H9 (cell line): ENCODE results near the gene SOS1. TPM values are rescaled to one million over a fixed set of nuclear protein-coding genes. Genes with fewer than 3 reads are reported as not detected.

Source experiments
- DNase-seq: peaks from one replicate; pipeline ENCODE4 v3.0.0-alpha.2; 2017
- H2AFZ ChIP-seq: one replicate; pipeline ENCODE4 v1.6.1; 2013; ENCODE audit warnings: mild to moderate bottlenecking, low read length, control low read depth, moderate library complexity
- H2AK5ac ChIP-seq: 2 replicates; pipeline ENCODE4 v1.6.1; 2013; ENCODE audit warnings: low read length, control low read depth, mixed read lengths; ENCODE audit not compliant: insufficient read length
- H2BK120ac ChIP-seq: one replicate; pipeline ENCODE4 v1.6.1; 2013; ENCODE audit warnings: low read depth, mild to moderate bottlenecking, low read length, control low read depth, inconsistent platforms; ENCODE audit not compliant: poor library complexity, severe bottlenecking
- H2BK12ac ChIP-seq: 2 replicates; pipeline ENCODE4 v1.6.1; 2013; ENCODE audit warnings: low read length, control low read depth, mixed read lengths, low read depth; ENCODE audit not compliant: insufficient read length
- H2BK15ac ChIP-seq: 2 replicates; pipeline ENCODE4 v1.6.1; 2013; ENCODE audit warnings: low read depth, low read length, control low read depth
- H2BK20ac ChIP-seq: one replicate; pipeline ENCODE4 v1.6.1; 2013; ENCODE audit warnings: low read depth, mild to moderate bottlenecking, low read length, control low read depth, inconsistent platforms; ENCODE audit not compliant: poor library complexity, severe bottlenecking
- H2BK5ac ChIP-seq: 2 replicates; pipeline ENCODE4 v1.6.1; 2013; ENCODE audit warnings: low read length, control low read depth, mixed read lengths; ENCODE audit not compliant: insufficient read length
- H3K14ac ChIP-seq: 2 replicates; pipeline ENCODE4 v1.6.1; 2013; ENCODE audit warnings: low read length, control low read depth; ENCODE audit not compliant: insufficient read depth
- H3K18ac ChIP-seq: 2 replicates; pipeline ENCODE4 v1.6.1; 2013; ENCODE audit warnings: low read depth, mild to moderate bottlenecking, mixed read lengths, low read length, control low read depth; ENCODE audit not compliant: insufficient read length
- H3K23ac ChIP-seq: 2 replicates; pipeline ENCODE4 v1.6.1; 2013; ENCODE audit warnings: low read length, control low read depth, mixed read lengths, low read depth; ENCODE audit not compliant: insufficient read length
- H3K23me2 ChIP-seq: 2 replicates; pipeline ENCODE4 v1.6.1; 2013; ENCODE audit warnings: low read depth, mild to moderate bottlenecking, mixed read lengths, low read length, control low read depth; ENCODE audit not compliant: insufficient read length, poor library complexity, severe bottlenecking
- H3K27ac ChIP-seq: 2 replicates; pipeline ENCODE4 v1.5.1; 2013; ENCODE audit warnings: low read length, control low read depth, mixed read lengths, low read depth; ENCODE audit not compliant: insufficient read length
- H3K27me3 ChIP-seq: 2 replicates; pipeline ENCODE4 v1.6.1; 2013; ENCODE audit warnings: low read length, control low read depth, inconsistent platforms; ENCODE audit not compliant: insufficient read depth
- H3K4ac ChIP-seq: 2 replicates; pipeline ENCODE4 v1.6.1; 2013; ENCODE audit warnings: low read depth, mild to moderate bottlenecking, control low read depth, inconsistent platforms, low read length, moderate library complexity
- H3K4me1 ChIP-seq: 2 replicates; pipeline ENCODE4 v1.6.1; 2013; ENCODE audit warnings: low read length, control low read depth, inconsistent platforms; ENCODE audit not compliant: insufficient read depth
- H3K4me2 ChIP-seq: 2 replicates; pipeline ENCODE4 v1.6.1; 2013; ENCODE audit warnings: low read length, control low read depth, mixed read lengths; ENCODE audit not compliant: insufficient read length, insufficient read depth
- H3K56ac ChIP-seq: 2 replicates; pipeline ENCODE4 v1.6.1; 2013; ENCODE audit warnings: low read depth, mild to moderate bottlenecking, mixed read lengths, low read length, control low read depth; ENCODE audit not compliant: insufficient read length
- H3K79me1 ChIP-seq: 2 replicates; pipeline ENCODE4 v1.6.1; 2013; ENCODE audit warnings: low read depth, mild to moderate bottlenecking, moderate library complexity, low read length, control low read depth, inconsistent platforms; ENCODE audit not compliant: insufficient read depth, poor library complexity, severe bottlenecking
- H3K79me2 ChIP-seq: 2 replicates; pipeline ENCODE4 v1.6.1; 2013; ENCODE audit warnings: low read length, control low read depth, inconsistent platforms; ENCODE audit not compliant: insufficient read depth
- H3K9ac ChIP-seq: 2 replicates; pipeline ENCODE4 v1.6.1; 2013; ENCODE audit warnings: low read length, control low read depth, mixed read lengths; ENCODE audit not compliant: insufficient read length; ENCODE audit errors: extremely low read depth
- H3K9me3 ChIP-seq: one replicate; pipeline ENCODE4 v1.6.1; 2013; ENCODE audit warnings: low read depth, low read length, inconsistent platforms; ENCODE audit not compliant: control insufficient read depth
- H3T11ph ChIP-seq: one replicate; pipeline ENCODE4 v1.6.1; 2013; ENCODE audit warnings: mild to moderate bottlenecking, low read length, control low read depth, inconsistent platforms
- H4K20me1 ChIP-seq: one replicate; pipeline ENCODE4 v1.6.1; 2013; ENCODE audit not compliant: control insufficient read depth, insufficient read length, insufficient read depth
- H4K5ac ChIP-seq: 2 replicates; pipeline ENCODE4 v1.6.1; 2013; ENCODE audit warnings: low read depth, mild to moderate bottlenecking, mixed read lengths, low read length, control low read depth; ENCODE audit not compliant: insufficient read length
- H4K8ac ChIP-seq: replicated peaks from 2 replicates; pipeline ENCODE4 v1.6.1; 2013; ENCODE audit warnings: low read length, control low read depth, mixed read lengths, low read depth; ENCODE audit not compliant: insufficient read length
- H4K91ac ChIP-seq: 2 replicates; pipeline ENCODE4 v1.6.1; 2013; ENCODE audit warnings: low read depth, mild to moderate bottlenecking, moderate library complexity, mixed read lengths, low read length, control low read depth; ENCODE audit not compliant: insufficient read length
- H3K27ac Mint-ChIP-seq, 3 experiments: 2 replicates in 2 of 3; 3 replicates in 1 of 3; pipeline ENCODE4 v1.8.0; 2020 to 2021; ENCODE audit warnings: mixed read lengths in 3 of 3, mild to moderate bottlenecking in 1 of 3, moderate library complexity in 1 of 3
- H3K27me3 Mint-ChIP-seq: 2 replicates; pipeline ENCODE4 v1.8.0; 2021; ENCODE audit warnings: low read depth, mild to moderate bottlenecking, moderate library complexity, mixed read lengths
- H3K36me3 Mint-ChIP-seq, 3 experiments: 2 replicates in 2 of 3; 3 replicates in 1 of 3; pipeline ENCODE4 v1.8.0; 2020 to 2021; ENCODE audit warnings: low read depth in 3 of 3, mixed read lengths in 3 of 3; ENCODE audit not compliant: insufficient read depth in 1 of 3
- H3K4me1 Mint-ChIP-seq, 2 experiments: 2 replicates each; pipeline ENCODE4 v1.8.0; 2020; ENCODE audit warnings: mixed read lengths in 2 of 2
- H3K4me3 Mint-ChIP-seq, 2 experiments: 2 replicates in 1 of 2; 3 replicates in 1 of 2; pipeline ENCODE4 v1.8.0; 2020 to 2021; ENCODE audit warnings: mild to moderate bottlenecking in 2 of 2, mixed read lengths in 2 of 2, moderate library complexity in 1 of 2
- H3K9me3 Mint-ChIP-seq, 2 experiments: 2 replicates in 1 of 2; 3 replicates in 1 of 2; pipeline ENCODE4 v1.8.0; 2020; ENCODE audit warnings: mild to moderate bottlenecking in 2 of 2, mixed read lengths in 2 of 2, moderate library complexity in 1 of 2
- WGBS: extraction: QIAGEN DNeasy Blood & Tissue Kit; methylation state at CpG from one replicate; pipeline ENCODE4 v1.1.7; 2013; ENCODE audit warnings: missing lambda C conversion rate, low lambda C conversion rate, mixed read lengths; ENCODE audit not compliant: insufficient read length; ENCODE audit errors: extremely low coverage; 5-methylcytosine and 5-hydroxymethylcytosine counted together
- total RNA-seq: library from RNA; stranded (reverse); gene quantifications from 2 replicates; pipeline ENCODE4 v1.2.1, GENCODE V29; 2021
- TF ChIP-seq, protein P1 (sequence below): fragments of 200-600 bp; sonication (generic); conservative IDR thresholded peaks from 3 replicates; pipeline ENCODE4 v1.8.0; 2021; ENCODE audit warnings: antibody characterized with exemption, mild to moderate bottlenecking

The SOS1 gene
- total RNA-seq, 1 experiment from 2014 or later = 35.8 TPM

DNA sequence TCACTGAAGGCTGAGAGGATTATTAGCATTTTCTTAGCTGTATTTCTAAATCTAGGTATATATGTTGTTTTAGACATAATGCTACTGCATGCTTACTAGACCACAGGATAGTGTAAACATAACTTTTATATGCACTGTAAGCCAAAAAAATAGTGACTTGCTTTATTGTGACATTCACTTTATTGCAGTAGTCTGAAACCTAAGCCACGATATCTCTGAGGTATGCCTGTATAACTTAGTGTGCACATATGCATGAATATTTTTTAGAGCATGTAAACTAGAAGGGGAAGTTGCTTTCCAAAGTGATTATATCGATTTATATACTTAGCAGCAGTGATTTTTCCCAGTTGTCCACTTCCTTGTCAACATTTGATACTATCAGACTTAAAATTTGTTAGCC, 81.8 kb downstream of the SOS1 start:
- Mint-ChIP-seq H3K9me3 (no peaks in the 10 kb centered on the region; a peak in 1 of 5 replicates), H3K4me1 (no peaks in the 10 kb centered on the region), H3K36me3 (peaks cover 3 to 6% (median 3%) of the 10 kb centered on the region in 3 experiments; a peak in 5 of 7 replicates), H3K27me3 (no peaks in the 10 kb centered on the region), H3K4me3 (no peak overlapping the region), H3K27ac (no peak overlapping the region)
- no peak overlapping the region for H3K27ac ChIP-seq
- no peak overlapping the region for H2BK15ac ChIP-seq
- H3K56ac ChIP-seq = no peak overlapping the region
- H4K91ac ChIP-seq = no peak overlapping the region
- no peak overlapping the region for H3K14ac ChIP-seq
- H3K79me1 ChIP-seq = no peaks in the 10 kb centered on the region
- no peaks in the 10 kb centered on the region for H3K23me2 ChIP-seq
- H3K4me2 ChIP-seq = no peak overlapping the region
- TF ChIP-seq, protein P1, sequence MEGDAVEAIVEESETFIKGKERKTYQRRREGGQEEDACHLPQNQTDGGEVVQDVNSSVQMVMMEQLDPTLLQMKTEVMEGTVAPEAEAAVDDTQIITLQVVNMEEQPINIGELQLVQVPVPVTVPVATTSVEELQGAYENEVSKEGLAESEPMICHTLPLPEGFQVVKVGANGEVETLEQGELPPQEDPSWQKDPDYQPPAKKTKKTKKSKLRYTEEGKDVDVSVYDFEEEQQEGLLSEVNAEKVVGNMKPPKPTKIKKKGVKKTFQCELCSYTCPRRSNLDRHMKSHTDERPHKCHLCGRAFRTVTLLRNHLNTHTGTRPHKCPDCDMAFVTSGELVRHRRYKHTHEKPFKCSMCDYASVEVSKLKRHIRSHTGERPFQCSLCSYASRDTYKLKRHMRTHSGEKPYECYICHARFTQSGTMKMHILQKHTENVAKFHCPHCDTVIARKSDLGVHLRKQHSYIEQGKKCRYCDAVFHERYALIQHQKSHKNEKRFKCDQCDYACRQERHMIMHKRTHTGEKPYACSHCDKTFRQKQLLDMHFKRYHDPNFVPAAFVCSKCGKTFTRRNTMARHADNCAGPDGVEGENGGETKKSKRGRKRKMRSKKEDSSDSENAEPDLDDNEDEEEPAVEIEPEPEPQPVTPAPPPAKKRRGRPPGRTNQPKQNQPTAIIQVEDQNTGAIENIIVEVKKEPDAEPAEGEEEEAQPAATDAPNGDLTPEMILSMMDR = no peak
- H4K20me1 ChIP-seq = no peaks in the 10 kb centered on the region
- H2BK120ac ChIP-seq = no peak overlapping the region
- no peak overlapping the region for H2BK20ac ChIP-seq
- H3K23ac ChIP-seq = no peak overlapping the region
- no peak overlapping the region for H2AK5ac ChIP-seq
- H2BK5ac ChIP-seq = no peak overlapping the region
- H2AFZ ChIP-seq = no peak overlapping the region
- no peaks in the 10 kb centered on the region for H3K9me3 ChIP-seq
- H3T11ph ChIP-seq = no peak overlapping the region
- no peak overlapping the region for H4K5ac ChIP-seq
- no peak for DNase-seq
- H3K4me1 ChIP-seq = no peaks in the 10 kb centered on the region
- H2BK12ac ChIP-seq = no peak overlapping the region
- no peaks in the 10 kb centered on the region for H3K79me2 ChIP-seq
- no peak overlapping the region for H3K9ac ChIP-seq
- no peaks in the 10 kb centered on the region for H3K27me3 ChIP-seq
- H3K4ac ChIP-seq = no peak overlapping the region
- WGBS = no CpG with 5 or more reads among the region's 2 CpGs
- H4K8ac ChIP-seq = no peak overlapping the region
- no peak overlapping the region for H3K18ac ChIP-seq
